Type B pancreatic cell (in vitro differentiated cells): ENCODE data around the gene VENTX. TPM values are rescaled to one million over a fixed set of nuclear protein-coding genes. Genes with fewer than 3 reads are reported as not detected.

Source experiments
- DNase-seq: peaks from one replicate; pipeline ENCODE4 v3.0.0; 2021; ENCODE audit warnings: mixed read lengths; ENCODE audit not compliant: unreplicated experiment; ENCODE audit errors: extremely low spot score
- H3K27ac Mint-ChIP-seq: 2 replicates; pipeline ENCODE4 v1.8.0; 2021; ENCODE audit warnings: mild to moderate bottlenecking, mixed read lengths
- H3K27me3 Mint-ChIP-seq: 2 replicates; pipeline ENCODE4 v1.8.0; 2021; ENCODE audit warnings: mixed read lengths
- H3K36me3 Mint-ChIP-seq: 2 replicates; pipeline ENCODE4 v1.8.0; 2021; ENCODE audit warnings: mixed read lengths
- H3K4me1 Mint-ChIP-seq: one replicate; pipeline ENCODE4 v1.8.0; 2021; ENCODE audit warnings: mixed read lengths; ENCODE audit not compliant: unreplicated experiment
- H3K4me3 Mint-ChIP-seq: 2 replicates; pipeline ENCODE4 v1.8.0; 2021; ENCODE audit warnings: mild to moderate bottlenecking, mixed read lengths
- H3K9me3 Mint-ChIP-seq: 2 replicates; pipeline ENCODE4 v1.8.0; 2021; ENCODE audit warnings: mixed read lengths
- total RNA-seq: library from RNA; stranded (reverse); gene quantifications from 2 replicates; pipeline ENCODE4 v1.2.1, GENCODE V29; 2021; ENCODE audit warnings: low replicate concordance
- TF ChIP-seq, protein P1 (sequence below): fragments of 200-600 bp; sonication (generic); conservative IDR thresholded peaks from 2 replicates; pipeline ENCODE4 v1.5.0; 2021; ENCODE audit warnings: antibody characterized with exemption, mild to moderate bottlenecking

VENTX gene
- total RNA-seq, 1 donor from 2014 or later: not detected

DNA sequence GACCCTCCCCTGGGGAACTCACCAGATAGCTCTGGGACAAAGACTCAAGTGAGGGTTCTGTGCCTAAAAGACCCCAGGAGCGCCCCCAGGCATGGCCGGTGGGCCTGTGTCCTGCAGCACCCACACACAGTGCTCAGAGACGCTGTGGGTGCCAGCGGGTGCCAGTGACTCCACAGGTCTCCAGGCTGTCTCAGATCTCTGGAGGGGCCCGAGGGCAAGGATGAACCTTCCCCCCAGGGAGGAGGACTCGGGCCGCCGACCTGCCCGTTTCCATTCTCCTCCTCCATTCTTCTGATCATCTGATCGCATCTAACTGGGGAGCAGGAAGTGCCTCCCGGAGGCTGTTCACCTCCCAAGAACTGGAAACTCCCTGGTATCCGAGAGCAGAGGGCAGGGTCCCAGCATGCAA is 38.0 kb downstream of the VENTX start:
- H3K4me3 Mint-ChIP-seq: peak overlapping the region; percentile 28
- TF ChIP-seq, protein P1, sequence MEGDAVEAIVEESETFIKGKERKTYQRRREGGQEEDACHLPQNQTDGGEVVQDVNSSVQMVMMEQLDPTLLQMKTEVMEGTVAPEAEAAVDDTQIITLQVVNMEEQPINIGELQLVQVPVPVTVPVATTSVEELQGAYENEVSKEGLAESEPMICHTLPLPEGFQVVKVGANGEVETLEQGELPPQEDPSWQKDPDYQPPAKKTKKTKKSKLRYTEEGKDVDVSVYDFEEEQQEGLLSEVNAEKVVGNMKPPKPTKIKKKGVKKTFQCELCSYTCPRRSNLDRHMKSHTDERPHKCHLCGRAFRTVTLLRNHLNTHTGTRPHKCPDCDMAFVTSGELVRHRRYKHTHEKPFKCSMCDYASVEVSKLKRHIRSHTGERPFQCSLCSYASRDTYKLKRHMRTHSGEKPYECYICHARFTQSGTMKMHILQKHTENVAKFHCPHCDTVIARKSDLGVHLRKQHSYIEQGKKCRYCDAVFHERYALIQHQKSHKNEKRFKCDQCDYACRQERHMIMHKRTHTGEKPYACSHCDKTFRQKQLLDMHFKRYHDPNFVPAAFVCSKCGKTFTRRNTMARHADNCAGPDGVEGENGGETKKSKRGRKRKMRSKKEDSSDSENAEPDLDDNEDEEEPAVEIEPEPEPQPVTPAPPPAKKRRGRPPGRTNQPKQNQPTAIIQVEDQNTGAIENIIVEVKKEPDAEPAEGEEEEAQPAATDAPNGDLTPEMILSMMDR: no peak
- H3K4me1 Mint-ChIP-seq: peaks cover 8% of the 10 kb centered on the region
- H3K27me3 Mint-ChIP-seq: peaks cover 3% of the 10 kb centered on the region
- no peak for DNase-seq
- H3K36me3 Mint-ChIP-seq: no peaks in the 10 kb centered on the region
- peak overlapping the region; percentile 81 for H3K27ac Mint-ChIP-seq
- no peaks in the 10 kb centered on the region for H3K9me3 Mint-ChIP-seq

GRCh38 chr10:133276100-133276434 is 38.4 kb downstream of the VENTX start:
- TF ChIP-seq, protein P1: no peak
- H3K4me3 Mint-ChIP-seq: peak overlapping the region; percentile 28

GRCh38 chr10:133276435-133277201 is 39.0 kb downstream of the VENTX start, which contains the start of gene ADAM8:
TSS of gene ADAM8 (minus strand) at chr10:133276868. CDS start at chr10:133276817, 51 bp downstream.
- Mint-ChIP-seq H3K36me3 (no peaks in the 10 kb centered on the region), H3K9me3 (no peaks in the 10 kb centered on the region), H3K27ac (peak within 1 kb of the TSS; percentile 98), H3K27me3 (peaks cover 3% of the 10 kb centered on the region), H3K4me1 (peaks cover 8% of the 10 kb centered on the region), H3K4me3 (peak within 1 kb of the TSS; percentile 28)
- TF ChIP-seq, protein P1: no peak
- DNase-seq: no peak

More at GRCh38 chr10:133276100-133276434, 38.4 kb downstream of the VENTX start:
- no peak for DNase-seq
- peak overlapping the region; percentile 81 for H3K27ac Mint-ChIP-seq
- peaks cover 3% of the 10 kb centered on the region for H3K27me3 Mint-ChIP-seq
- no peaks in the 10 kb centered on the region for H3K36me3 Mint-ChIP-seq
- H3K4me1 Mint-ChIP-seq: peaks cover 8% of the 10 kb centered on the region
- H3K9me3 Mint-ChIP-seq: no peaks in the 10 kb centered on the region

- Mint-ChIP-seq H3K4me3 (no peak overlapping the region), H3K27me3 (peaks cover 3% of the 10 kb centered on the region), H3K4me1 (peaks cover 8% of the 10 kb centered on the region), H3K27ac (peak overlapping the region; percentile 98), H3K36me3 (no peaks in the 10 kb centered on the region), H3K9me3 (no peaks in the 10 kb centered on the region)
- no peak for DNase-seq
- TF ChIP-seq, protein P1: no peak
Measured at GRCh38 chr10:133277277-133277992, 39.8 kb downstream of the VENTX start.

GRCh38 chr10:133277993-133278576 is 40.4 kb downstream of the VENTX start:
- TF ChIP-seq, protein P1: no peak
- DNase-seq: no peak
- H3K27ac Mint-ChIP-seq: peak overlapping the region; percentile 98
- H3K36me3 Mint-ChIP-seq: no peaks in the 10 kb centered on the region
- H3K4me1 Mint-ChIP-seq: peaks cover 8% of the 10 kb centered on the region
- H3K4me3 Mint-ChIP-seq: peak overlapping the region; percentile 84
- peaks cover 3% of the 10 kb centered on the region for H3K27me3 Mint-ChIP-seq
- no peaks in the 10 kb centered on the region for H3K9me3 Mint-ChIP-seq
